ENCODE results near the gene CNTN1.

The CNTN1 gene

DNA sequence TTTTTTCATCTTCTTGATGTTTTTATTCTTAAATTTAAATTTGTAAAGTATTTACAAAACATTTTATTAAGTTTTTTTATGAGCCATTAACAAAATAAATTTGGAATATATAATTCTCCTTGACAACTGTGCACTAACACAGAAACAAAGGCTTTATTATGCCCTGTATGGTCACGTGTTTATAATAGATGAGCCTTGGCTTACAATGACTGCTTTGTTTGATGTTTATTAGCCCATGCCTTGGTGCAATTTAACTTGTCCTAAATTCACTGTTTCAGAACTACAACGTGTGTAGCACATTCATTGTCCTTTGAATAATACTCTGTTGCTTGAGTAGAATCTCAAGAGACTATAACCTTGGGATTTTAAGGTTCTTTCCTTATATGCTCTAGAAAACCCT lies 59.8 kb downstream of the CNTN1 start:
- H3K4me3 ChIP-seq (ENCODE audit: low read depth in 1 of 5, low read length in 5 of 5) = no peak overlapping the region
- H3K9ac ChIP-seq (ENCODE audit: low read length in 5 of 5) = no peak overlapping the region
- no peaks in the 10 kb centered on the region for H3K4me1 ChIP-seq (ENCODE audit: control insufficient read depth in 5 of 5, insufficient read depth in 5 of 5, low read length in 5 of 5)
- no peak overlapping the region for H3K27ac ChIP-seq (ENCODE audit: low read depth, low read length)
- H3K9me3 ChIP-seq (ENCODE audit: control insufficient read depth in 5 of 5, low read length in 5 of 5) = no peaks in the 10 kb centered on the region
- no peaks in the 10 kb centered on the region for H3K27me3 ChIP-seq (ENCODE audit: control insufficient read depth in 5 of 5, insufficient read depth in 4 of 5, low read length in 5 of 5)
- H3K36me3 ChIP-seq (ENCODE audit: control insufficient read depth in 5 of 5, insufficient read depth in 5 of 5, low read length in 5 of 5) = no peaks in the 10 kb centered on the region

DNA sequence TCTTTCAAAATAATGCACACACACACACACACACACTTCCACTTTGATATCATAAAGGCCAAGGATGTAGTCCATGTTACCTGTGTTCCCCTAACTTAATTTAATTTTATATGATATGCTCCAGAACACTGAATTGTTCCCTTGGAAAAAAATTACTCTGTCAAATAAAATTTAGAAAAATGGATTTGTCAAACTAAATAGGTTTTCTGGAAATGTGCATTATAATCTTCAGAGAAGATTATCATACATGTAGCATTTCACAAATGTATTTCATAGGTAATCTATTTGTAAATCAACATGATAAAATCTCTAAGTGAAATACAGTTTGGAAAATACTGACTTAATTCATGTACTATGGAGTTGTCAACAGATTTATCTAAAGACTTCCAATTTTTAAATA lies 68.6 kb downstream of the CNTN1 start:
- no peak overlapping the region for H3K27ac ChIP-seq (ENCODE audit: low read depth, low read length)
- H3K4me3 ChIP-seq (ENCODE audit: low read depth in 1 of 5, low read length in 5 of 5) = no peak overlapping the region
- H3K36me3 ChIP-seq (ENCODE audit: control insufficient read depth in 5 of 5, insufficient read depth in 5 of 5, low read length in 5 of 5) = no peaks in the 10 kb centered on the region
- no peaks in the 10 kb centered on the region for H3K4me1 ChIP-seq (ENCODE audit: control insufficient read depth in 5 of 5, insufficient read depth in 5 of 5, low read length in 5 of 5)
- H3K27me3 ChIP-seq (ENCODE audit: control insufficient read depth in 5 of 5, insufficient read depth in 4 of 5, low read length in 5 of 5) = no peaks in the 10 kb centered on the region
- H3K9ac ChIP-seq (ENCODE audit: low read length in 5 of 5) = no peak overlapping the region
- no peaks in the 10 kb centered on the region for H3K9me3 ChIP-seq (ENCODE audit: control insufficient read depth in 5 of 5, low read length in 5 of 5)

DNA sequence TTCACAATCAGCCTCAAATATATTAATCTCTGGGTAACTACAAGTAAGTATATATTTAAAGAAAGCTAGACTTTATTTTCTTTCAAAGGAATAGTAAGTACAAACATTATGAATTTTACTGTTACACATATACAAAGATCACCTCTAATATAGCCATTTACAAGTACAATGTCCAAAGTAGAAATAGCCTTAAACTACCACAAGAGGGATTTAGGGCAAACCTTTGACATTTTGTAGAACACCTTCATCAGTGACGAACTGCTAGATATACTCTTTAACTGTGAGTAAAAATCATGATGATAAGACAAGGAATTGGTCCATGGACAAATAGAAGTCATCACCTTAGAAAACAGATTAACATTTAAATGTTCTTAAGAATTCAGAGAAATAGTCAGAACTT lies 69.8 kb downstream of the CNTN1 start:
- Histone ChIP-seq H3K4me3 (ENCODE audit: low read depth in 1 of 5, low read length in 5 of 5) (no peak overlapping the region), H3K27ac (ENCODE audit: low read depth, low read length) (no peak overlapping the region), H3K9me3 (ENCODE audit: control insufficient read depth in 5 of 5, low read length in 5 of 5) (no peaks in the 10 kb centered on the region), H3K27me3 (ENCODE audit: control insufficient read depth in 5 of 5, insufficient read depth in 4 of 5, low read length in 5 of 5) (no peaks in the 10 kb centered on the region), H3K4me1 (ENCODE audit: control insufficient read depth in 5 of 5, insufficient read depth in 5 of 5, low read length in 5 of 5) (no peaks in the 10 kb centered on the region), H3K9ac (ENCODE audit: low read length in 5 of 5) (no peak overlapping the region), H3K36me3 (ENCODE audit: control insufficient read depth in 5 of 5, insufficient read depth in 5 of 5, low read length in 5 of 5) (no peaks in the 10 kb centered on the region)

DNA sequence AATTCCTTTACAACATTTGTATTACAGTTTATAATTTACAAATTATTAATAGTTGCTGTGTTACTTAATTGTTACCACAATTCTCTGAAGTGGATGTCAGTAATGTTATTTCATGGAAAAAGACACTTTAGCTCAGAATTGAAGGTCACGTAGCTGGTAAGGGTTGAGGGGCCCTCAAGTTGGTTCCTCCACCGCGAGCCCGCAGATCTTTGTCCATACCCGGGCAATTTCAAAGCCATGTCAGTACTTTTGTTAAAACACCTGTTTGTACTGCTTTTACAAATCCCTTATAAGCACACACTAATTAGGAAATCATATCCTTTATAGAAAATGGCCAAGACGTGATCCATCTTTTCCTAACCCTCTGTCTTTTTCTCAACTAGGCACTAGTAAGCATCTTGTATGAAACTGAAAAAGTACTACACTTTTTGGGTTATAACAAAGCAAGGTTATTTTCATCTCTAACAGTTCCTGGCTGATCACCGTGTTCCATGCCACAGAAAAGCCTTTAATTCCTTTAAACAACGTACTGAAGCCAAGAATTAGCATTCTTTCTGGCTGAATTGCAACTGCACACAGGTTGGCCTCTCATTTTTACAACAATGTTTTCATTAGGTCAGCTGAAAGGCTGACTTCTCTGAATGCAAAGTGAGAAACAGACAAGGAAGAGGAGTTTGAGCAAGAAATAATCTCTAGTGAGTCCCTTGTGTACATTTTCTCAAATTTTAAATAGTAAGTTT lies 76.1 kb downstream of the CNTN1 start:
- Histone ChIP-seq H3K27me3 (ENCODE audit: control insufficient read depth in 5 of 5, insufficient read depth in 4 of 5, low read length in 5 of 5) (no peaks in the 10 kb centered on the region), H3K4me1 (ENCODE audit: control insufficient read depth in 5 of 5, insufficient read depth in 5 of 5, low read length in 5 of 5) (no peaks in the 10 kb centered on the region), H3K36me3 (ENCODE audit: control insufficient read depth in 5 of 5, insufficient read depth in 5 of 5, low read length in 5 of 5) (no peaks in the 10 kb centered on the region), H3K4me3 (ENCODE audit: low read depth in 1 of 5, low read length in 5 of 5) (no peak overlapping the region), H3K9me3 (ENCODE audit: control insufficient read depth in 5 of 5, low read length in 5 of 5) (no peaks in the 10 kb centered on the region), H3K27ac (ENCODE audit: low read depth, low read length) (no peak overlapping the region), H3K9ac (ENCODE audit: low read length in 5 of 5) (no peak overlapping the region)

DNA sequence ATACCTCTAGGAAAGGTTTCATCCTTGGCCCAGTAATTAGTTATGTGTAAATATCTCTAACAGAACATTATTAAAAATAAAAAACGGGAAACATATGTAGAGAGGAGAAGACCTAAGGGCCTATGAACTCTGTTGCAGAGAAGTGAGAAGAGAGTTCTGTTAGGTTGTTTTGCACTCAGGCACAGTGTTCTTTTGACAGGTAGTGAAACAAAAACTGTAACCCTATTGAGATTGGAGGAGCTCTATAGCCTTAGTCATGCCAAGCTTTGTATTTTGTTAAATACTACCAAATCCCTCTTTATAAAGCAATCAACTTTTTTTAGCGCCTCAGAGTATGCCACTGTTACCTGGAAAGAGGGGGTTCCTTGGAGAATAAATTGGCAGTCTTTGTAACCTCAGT lies 77.6 kb downstream of the CNTN1 start:
- Histone ChIP-seq H3K4me3 (ENCODE audit: low read depth in 1 of 5, low read length in 5 of 5) (no peak overlapping the region), H3K27me3 (ENCODE audit: control insufficient read depth in 5 of 5, insufficient read depth in 4 of 5, low read length in 5 of 5) (no peaks in the 10 kb centered on the region), H3K9ac (ENCODE audit: low read length in 5 of 5) (no peak overlapping the region), H3K36me3 (ENCODE audit: control insufficient read depth in 5 of 5, insufficient read depth in 5 of 5, low read length in 5 of 5) (no peaks in the 10 kb centered on the region), H3K4me1 (ENCODE audit: control insufficient read depth in 5 of 5, insufficient read depth in 5 of 5, low read length in 5 of 5) (no peaks in the 10 kb centered on the region), H3K9me3 (ENCODE audit: control insufficient read depth in 5 of 5, low read length in 5 of 5) (no peaks in the 10 kb centered on the region), H3K27ac (ENCODE audit: low read depth, low read length) (no peak overlapping the region)

DNA sequence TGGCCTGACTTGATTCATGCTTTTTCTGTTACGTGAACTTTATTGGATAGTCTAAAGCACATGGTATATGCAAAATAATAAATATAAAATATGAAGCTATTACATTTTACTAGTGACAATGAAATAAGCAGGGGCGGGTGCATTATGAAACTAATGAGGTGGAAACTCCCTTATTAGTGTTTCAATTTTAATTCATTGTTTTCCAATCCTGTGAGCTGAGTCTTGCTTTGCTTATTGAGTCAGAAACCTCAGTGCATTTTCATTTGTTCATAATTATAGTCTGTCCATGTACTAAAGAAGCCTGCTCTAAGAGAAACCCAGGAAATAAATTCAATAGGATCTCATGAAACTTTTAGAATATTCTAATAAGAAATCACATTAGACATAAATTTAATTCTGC lies 78.5 kb downstream of the CNTN1 start:
- H3K27ac ChIP-seq (ENCODE audit: low read depth, low read length) = no peak overlapping the region
- H3K9me3 ChIP-seq (ENCODE audit: control insufficient read depth in 5 of 5, low read length in 5 of 5) = no peaks in the 10 kb centered on the region
- no peaks in the 10 kb centered on the region for H3K4me1 ChIP-seq (ENCODE audit: control insufficient read depth in 5 of 5, insufficient read depth in 5 of 5, low read length in 5 of 5)
- no peaks in the 10 kb centered on the region for H3K36me3 ChIP-seq (ENCODE audit: control insufficient read depth in 5 of 5, insufficient read depth in 5 of 5, low read length in 5 of 5)
- no peaks in the 10 kb centered on the region for H3K27me3 ChIP-seq (ENCODE audit: control insufficient read depth in 5 of 5, insufficient read depth in 4 of 5, low read length in 5 of 5)
- no peak overlapping the region for H3K9ac ChIP-seq (ENCODE audit: low read length in 5 of 5)
- H3K4me3 ChIP-seq (ENCODE audit: low read depth in 1 of 5, low read length in 5 of 5) = no peak overlapping the region

DNA sequence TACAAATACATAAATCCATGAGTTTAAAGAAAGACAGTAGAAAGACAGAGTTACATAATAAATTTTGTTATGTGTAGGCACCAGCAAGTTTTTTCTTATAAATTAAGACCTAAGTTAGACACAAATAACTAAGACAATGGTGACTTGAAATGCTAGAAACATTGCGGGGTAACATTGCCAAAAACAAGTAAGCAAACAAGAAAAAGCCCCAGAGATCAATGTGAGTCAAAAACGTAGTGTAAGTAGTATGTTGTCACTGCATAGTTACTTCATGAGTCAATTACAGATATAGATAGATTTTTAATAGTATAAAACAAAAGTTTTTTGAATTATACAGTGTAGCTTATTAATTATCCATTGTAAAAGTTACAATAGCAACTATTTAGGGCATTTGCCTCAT lies 83.4 kb downstream of the CNTN1 start:
- no peak overlapping the region for H3K4me3 ChIP-seq (ENCODE audit: low read depth in 1 of 5, low read length in 5 of 5)
- H3K9ac ChIP-seq (ENCODE audit: low read length in 5 of 5) = no peak overlapping the region
- H3K4me1 ChIP-seq (ENCODE audit: control insufficient read depth in 5 of 5, insufficient read depth in 5 of 5, low read length in 5 of 5) = no peaks in the 10 kb centered on the region
- H3K36me3 ChIP-seq (ENCODE audit: control insufficient read depth in 5 of 5, insufficient read depth in 5 of 5, low read length in 5 of 5) = no peaks in the 10 kb centered on the region
- no peaks in the 10 kb centered on the region for H3K27me3 ChIP-seq (ENCODE audit: control insufficient read depth in 5 of 5, insufficient read depth in 4 of 5, low read length in 5 of 5)
- no peaks in the 10 kb centered on the region for H3K9me3 ChIP-seq (ENCODE audit: control insufficient read depth in 5 of 5, low read length in 5 of 5)
- H3K27ac ChIP-seq (ENCODE audit: low read depth, low read length) = no peak overlapping the region

DNA sequence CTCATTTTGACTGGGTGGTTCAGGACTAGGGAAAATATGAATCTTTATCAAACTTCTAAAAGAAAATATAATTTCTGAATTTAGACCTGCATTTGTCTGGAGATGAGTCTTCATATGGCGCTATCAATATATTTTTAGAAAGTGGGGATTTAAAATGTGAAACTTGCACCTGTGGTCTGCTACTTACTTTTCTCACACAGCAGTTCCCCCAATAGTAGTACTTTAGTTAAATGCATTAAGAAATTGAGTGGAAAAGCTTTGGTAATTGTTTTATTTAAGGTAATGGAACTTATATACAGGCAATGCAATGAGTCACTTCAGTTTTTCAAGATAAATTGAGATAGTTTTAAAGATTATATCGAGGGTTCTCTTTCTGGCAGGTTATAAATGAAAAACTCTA lies 91.9 kb downstream of the CNTN1 start:
- no peaks in the 10 kb centered on the region for H3K27me3 ChIP-seq (ENCODE audit: control insufficient read depth in 5 of 5, insufficient read depth in 4 of 5, low read length in 5 of 5)
- no peaks in the 10 kb centered on the region for H3K36me3 ChIP-seq (ENCODE audit: control insufficient read depth in 5 of 5, insufficient read depth in 5 of 5, low read length in 5 of 5)
- H3K4me1 ChIP-seq (ENCODE audit: control insufficient read depth in 5 of 5, insufficient read depth in 5 of 5, low read length in 5 of 5) = peaks cover 0 to 2% (median 0%) of the 10 kb centered on the region in 5 donors
- H3K4me3 ChIP-seq (ENCODE audit: low read depth in 1 of 5, low read length in 5 of 5) = no peak overlapping the region
- no peak overlapping the region for H3K9ac ChIP-seq (ENCODE audit: low read length in 5 of 5)
- no peak overlapping the region for H3K27ac ChIP-seq (ENCODE audit: low read depth, low read length)
- H3K9me3 ChIP-seq (ENCODE audit: control insufficient read depth in 5 of 5, low read length in 5 of 5) = no peaks in the 10 kb centered on the region

DNA sequence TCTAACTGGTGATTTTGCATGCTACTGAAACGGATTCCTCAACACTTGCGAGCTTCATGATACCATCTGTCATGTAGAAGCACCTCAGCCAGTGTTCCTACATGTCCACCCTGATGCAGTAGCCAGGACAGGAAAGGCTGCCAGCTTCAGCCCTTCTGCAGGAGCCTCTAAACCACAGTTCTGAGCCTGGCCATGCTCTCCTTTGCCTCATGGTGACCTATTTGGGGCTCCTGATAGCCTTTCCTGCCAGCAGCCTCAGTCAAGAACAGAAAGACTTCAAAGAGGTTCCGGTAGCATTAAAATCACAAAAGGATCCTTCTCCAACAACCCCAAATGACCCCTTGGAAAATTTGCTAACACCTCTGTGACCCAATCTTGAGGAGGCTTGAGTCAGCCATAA lies 96.0 kb downstream of the CNTN1 start:
- Histone ChIP-seq H3K4me3 (ENCODE audit: low read depth in 1 of 5, low read length in 5 of 5) (no peak overlapping the region), H3K4me1 (ENCODE audit: control insufficient read depth in 5 of 5, insufficient read depth in 5 of 5, low read length in 5 of 5) (peaks cover 0 to 2% (median 0%) of the 10 kb centered on the region in 5 donors), H3K36me3 (ENCODE audit: control insufficient read depth in 5 of 5, insufficient read depth in 5 of 5, low read length in 5 of 5) (no peaks in the 10 kb centered on the region), H3K9me3 (ENCODE audit: control insufficient read depth in 5 of 5, low read length in 5 of 5) (peaks cover 0 to 2% (median 0%) of the 10 kb centered on the region in 5 donors), H3K27ac (ENCODE audit: low read depth, low read length) (no peak overlapping the region), H3K9ac (ENCODE audit: low read length in 5 of 5) (no peak overlapping the region), H3K27me3 (ENCODE audit: control insufficient read depth in 5 of 5, insufficient read depth in 4 of 5, low read length in 5 of 5) (no peaks in the 10 kb centered on the region)

DNA sequence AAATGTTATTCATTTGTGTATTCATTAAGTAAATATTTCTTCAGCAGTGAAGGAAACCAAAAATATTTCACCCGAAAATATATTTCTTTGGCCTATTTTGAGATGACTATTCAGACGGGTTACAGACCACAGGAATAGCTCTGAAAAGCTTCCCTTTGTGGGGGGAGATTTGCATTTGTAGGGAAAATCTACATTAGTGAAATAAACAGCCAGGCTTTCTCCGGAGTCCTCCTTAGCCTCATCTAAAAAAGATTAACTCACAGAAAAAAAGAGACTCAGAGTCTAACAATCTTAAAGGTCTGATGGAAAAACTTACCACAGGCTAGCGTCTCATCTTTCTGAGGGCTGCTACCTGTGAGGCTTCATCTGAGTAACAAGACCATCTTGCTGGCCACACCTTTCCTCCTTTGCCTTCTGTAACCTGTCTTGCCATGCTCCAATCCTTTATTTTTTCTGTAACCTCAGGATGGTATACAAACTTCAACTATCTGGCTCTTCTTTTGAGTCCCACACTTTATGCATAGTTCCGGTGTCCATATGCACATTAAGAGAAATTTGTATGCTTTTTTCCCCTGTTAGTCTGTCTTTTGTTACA lies 100.7 kb downstream of the CNTN1 start:
- Histone ChIP-seq H3K9ac (ENCODE audit: low read length in 5 of 5) (no peak overlapping the region), H3K27me3 (ENCODE audit: control insufficient read depth in 5 of 5, insufficient read depth in 4 of 5, low read length in 5 of 5) (no peaks in the 10 kb centered on the region), H3K36me3 (ENCODE audit: control insufficient read depth in 5 of 5, insufficient read depth in 5 of 5, low read length in 5 of 5) (no peaks in the 10 kb centered on the region), H3K9me3 (ENCODE audit: control insufficient read depth in 5 of 5, low read length in 5 of 5) (peaks cover 0 to 2% (median 0%) of the 10 kb centered on the region in 5 donors), H3K4me1 (ENCODE audit: control insufficient read depth in 5 of 5, insufficient read depth in 5 of 5, low read length in 5 of 5) (peaks cover 0 to 2% (median 0%) of the 10 kb centered on the region in 5 donors), H3K27ac (ENCODE audit: low read depth, low read length) (no peak overlapping the region), H3K4me3 (ENCODE audit: low read depth in 1 of 5, low read length in 5 of 5) (no peak overlapping the region)
